ENCODE data around the gene WDR6. TPM values are rescaled to one million over a fixed set of nuclear protein-coding genes. Genes with fewer than 3 reads are reported as not detected.

WDR6 gene
- total and polyA plus RNA-seq, 2 experiments from 2014 or later: 76.5 to 156 TPM

- Mint-ChIP-seq H3K9me3 (no peaks in the 10 kb centered on the region; the same call in none of the 3 replicates), H3K4me3 (no peak overlapping the region), H3K36me3 (ENCODE audit: low read depth) (peaks cover 68% of the 10 kb centered on the region), H3K27ac (no peak overlapping the region), H3K27me3 (ENCODE audit: insufficient read depth, low read depth, poor library complexity) (peaks cover 37% of the 10 kb centered on the region), H3K4me1 (peaks cover 36% of the 10 kb centered on the region)
- no peak for ATAC-seq
- no peak overlapping the region for H3K4me3 ChIP-seq
- H3K79me2 ChIP-seq (replicated peaks; ENCODE audit: insufficient read depth): peaks cover 32% of the 10 kb centered on the region
- peaks cover 40% of the 10 kb centered on the region for H3F3A ChIP-seq (replicated peaks; ENCODE audit: low read depth)
- H3K27ac ChIP-seq (ENCODE audit: low read depth): peak overlapping the region; percentile 97; the same call in 1 of the 2 replicates
- peaks cover 19% of the 10 kb centered on the region for H4K20me1 ChIP-seq (replicated peaks; ENCODE audit: insufficient read depth)
- no peaks in the 10 kb centered on the region for H3K27me3 ChIP-seq (ENCODE audit: insufficient read depth)
- TF ChIP-seq EZH2 (IDR thresholded peaks at IDR 0.05; ENCODE audit: low read depth, unreplicated experiment) (no peak), JUNB (IDR thresholded peaks at IDR 0.05; ENCODE audit: unreplicated experiment) (no peak), POLR2AphosphoS5 (IDR thresholded peaks at IDR 0.05; ENCODE audit: low read depth) (no peak; the same call in 1 of the 2 replicates), ETS1 (IDR thresholded peaks at IDR 0.05) (no peak), REST (IDR thresholded peaks at IDR 0.05; ENCODE audit: unreplicated experiment) (no peak)
- H3K4me1 ChIP-seq (ENCODE audit: insufficient read depth): peaks cover 24% of the 10 kb centered on the region; the same call in 1 of the 2 replicates
- no peaks in the 10 kb centered on the region for H3K9me2 ChIP-seq (ENCODE audit: insufficient read depth)
- no peak overlapping the region for H2AFZ ChIP-seq
- H3K4me2 ChIP-seq: no peak overlapping the region
- peaks cover 37% of the 10 kb centered on the region for H3K36me3 ChIP-seq (ENCODE audit: insufficient read depth)
- no peak for DNase-seq (ENCODE audit: low spot score)
Observed at GRCh38 chr3:49024449-49024848, 17.3 kb downstream of the WDR6 start.

GRCh38 chr3:49025005-49025792, 18.0 kb downstream of the WDR6 start:
- H3K27me3 ChIP-seq (ENCODE audit: insufficient read depth): no peaks in the 10 kb centered on the region
- H4K20me1 ChIP-seq (replicated peaks; ENCODE audit: insufficient read depth): peaks cover 25% of the 10 kb centered on the region
- no peak overlapping the region; the same call in 1 of the 2 replicates for H3K27ac Mint-ChIP-seq
- peaks cover 37% of the 10 kb centered on the region for H3K36me3 ChIP-seq (ENCODE audit: insufficient read depth)
- H3K4me3 Mint-ChIP-seq: peak overlapping the region; percentile 14; the same call in 1 of the 3 replicates
- no peaks in the 10 kb centered on the region for H3K9me2 ChIP-seq (ENCODE audit: insufficient read depth)
- H3K4me3 ChIP-seq: no peak overlapping the region
- no peak overlapping the region for H3K4me2 ChIP-seq
- no peak overlapping the region for H2AFZ ChIP-seq
- no peak overlapping the region for H3K27ac ChIP-seq (ENCODE audit: low read depth)
- H3K9me3 Mint-ChIP-seq: no peaks in the 10 kb centered on the region; the same call in 1 of the 3 replicates
- peaks cover 17% of the 10 kb centered on the region; the same call in 1 of the 2 replicates for H3K4me1 ChIP-seq (ENCODE audit: insufficient read depth)
- peaks cover 30% of the 10 kb centered on the region for H3K4me1 Mint-ChIP-seq
- no peak for ATAC-seq
- DNase-seq (ENCODE audit: low spot score): no peak
- H3F3A ChIP-seq (replicated peaks; ENCODE audit: low read depth): peaks cover 41% of the 10 kb centered on the region
- H3K79me2 ChIP-seq (replicated peaks; ENCODE audit: insufficient read depth): peaks cover 32% of the 10 kb centered on the region
- H3K27me3 Mint-ChIP-seq (ENCODE audit: insufficient read depth, low read depth, poor library complexity): peaks cover 37% of the 10 kb centered on the region
- H3K36me3 Mint-ChIP-seq (ENCODE audit: low read depth): peaks cover 72% of the 10 kb centered on the region
- TF ChIP-seq ZNF114 (CRISPR knock-in tag; IDR thresholded peaks at IDR 0.05): no peak
- TF ChIP-seq EZH2phosphoT487 (IDR thresholded peaks at IDR 0.05; ENCODE audit: unreplicated experiment): no peak
- no peak for TF ChIP-seq CTCF (conservative IDR thresholded peaks at IDR 0.05; ENCODE audit: low read depth in 2 of 2)
- TF ChIP-seq EZH2 (IDR thresholded peaks at IDR 0.05; ENCODE audit: low read depth, unreplicated experiment): no peak
